H9 (cell line): ENCODE data around the gene GAD2. TPM values are rescaled to one million over a fixed set of nuclear protein-coding genes. Genes with fewer than 3 reads are reported as not detected.
A peak's percentile ranks its signal among the peaks of the same experiment; 100 is the strongest.

Experiments used
- DNase-seq: peaks from one replicate; pipeline ENCODE4 v3.0.0-alpha.2; 2017
- H2AFZ ChIP-seq: one replicate; pipeline ENCODE4 v1.6.1; 2013; ENCODE audit warnings: mild to moderate bottlenecking, low read length, control low read depth, moderate library complexity
- H2AK5ac ChIP-seq: 2 replicates; pipeline ENCODE4 v1.6.1; 2013; ENCODE audit warnings: low read length, control low read depth, mixed read lengths; ENCODE audit not compliant: insufficient read length
- H2BK120ac ChIP-seq: one replicate; pipeline ENCODE4 v1.6.1; 2013; ENCODE audit warnings: low read depth, mild to moderate bottlenecking, low read length, control low read depth, inconsistent platforms; ENCODE audit not compliant: poor library complexity, severe bottlenecking
- H2BK12ac ChIP-seq: 2 replicates; pipeline ENCODE4 v1.6.1; 2013; ENCODE audit warnings: low read length, control low read depth, mixed read lengths, low read depth; ENCODE audit not compliant: insufficient read length
- H2BK15ac ChIP-seq: 2 replicates; pipeline ENCODE4 v1.6.1; 2013; ENCODE audit warnings: low read depth, low read length, control low read depth
- H2BK20ac ChIP-seq: one replicate; pipeline ENCODE4 v1.6.1; 2013; ENCODE audit warnings: low read depth, mild to moderate bottlenecking, low read length, control low read depth, inconsistent platforms; ENCODE audit not compliant: poor library complexity, severe bottlenecking
- H2BK5ac ChIP-seq: 2 replicates; pipeline ENCODE4 v1.6.1; 2013; ENCODE audit warnings: low read length, control low read depth, mixed read lengths; ENCODE audit not compliant: insufficient read length
- H3K14ac ChIP-seq: 2 replicates; pipeline ENCODE4 v1.6.1; 2013; ENCODE audit warnings: low read length, control low read depth; ENCODE audit not compliant: insufficient read depth
- H3K18ac ChIP-seq: 2 replicates; pipeline ENCODE4 v1.6.1; 2013; ENCODE audit warnings: low read depth, mild to moderate bottlenecking, mixed read lengths, low read length, control low read depth; ENCODE audit not compliant: insufficient read length
- H3K23ac ChIP-seq: 2 replicates; pipeline ENCODE4 v1.6.1; 2013; ENCODE audit warnings: low read length, control low read depth, mixed read lengths, low read depth; ENCODE audit not compliant: insufficient read length
- H3K23me2 ChIP-seq: 2 replicates; pipeline ENCODE4 v1.6.1; 2013; ENCODE audit warnings: low read depth, mild to moderate bottlenecking, mixed read lengths, low read length, control low read depth; ENCODE audit not compliant: insufficient read length, poor library complexity, severe bottlenecking
- H3K27ac ChIP-seq: 2 replicates; pipeline ENCODE4 v1.5.1; 2013; ENCODE audit warnings: low read length, control low read depth, mixed read lengths, low read depth; ENCODE audit not compliant: insufficient read length
- H3K27me3 ChIP-seq: 2 replicates; pipeline ENCODE4 v1.6.1; 2013; ENCODE audit warnings: low read length, control low read depth, inconsistent platforms; ENCODE audit not compliant: insufficient read depth
- H3K4ac ChIP-seq: 2 replicates; pipeline ENCODE4 v1.6.1; 2013; ENCODE audit warnings: low read depth, mild to moderate bottlenecking, control low read depth, inconsistent platforms, low read length, moderate library complexity
- H3K4me1 ChIP-seq: 2 replicates; pipeline ENCODE4 v1.6.1; 2013; ENCODE audit warnings: low read length, control low read depth, inconsistent platforms; ENCODE audit not compliant: insufficient read depth
- H3K4me2 ChIP-seq: 2 replicates; pipeline ENCODE4 v1.6.1; 2013; ENCODE audit warnings: low read length, control low read depth, mixed read lengths; ENCODE audit not compliant: insufficient read length, insufficient read depth
- H3K56ac ChIP-seq: 2 replicates; pipeline ENCODE4 v1.6.1; 2013; ENCODE audit warnings: low read depth, mild to moderate bottlenecking, mixed read lengths, low read length, control low read depth; ENCODE audit not compliant: insufficient read length
- H3K79me1 ChIP-seq: 2 replicates; pipeline ENCODE4 v1.6.1; 2013; ENCODE audit warnings: low read depth, mild to moderate bottlenecking, moderate library complexity, low read length, control low read depth, inconsistent platforms; ENCODE audit not compliant: insufficient read depth, poor library complexity, severe bottlenecking
- H3K79me2 ChIP-seq: 2 replicates; pipeline ENCODE4 v1.6.1; 2013; ENCODE audit warnings: low read length, control low read depth, inconsistent platforms; ENCODE audit not compliant: insufficient read depth
- H3K9ac ChIP-seq: 2 replicates; pipeline ENCODE4 v1.6.1; 2013; ENCODE audit warnings: low read length, control low read depth, mixed read lengths; ENCODE audit not compliant: insufficient read length; ENCODE audit errors: extremely low read depth
- H3K9me3 ChIP-seq: one replicate; pipeline ENCODE4 v1.6.1; 2013; ENCODE audit warnings: low read depth, low read length, inconsistent platforms; ENCODE audit not compliant: control insufficient read depth
- H3T11ph ChIP-seq: one replicate; pipeline ENCODE4 v1.6.1; 2013; ENCODE audit warnings: mild to moderate bottlenecking, low read length, control low read depth, inconsistent platforms
- H4K20me1 ChIP-seq: one replicate; pipeline ENCODE4 v1.6.1; 2013; ENCODE audit not compliant: control insufficient read depth, insufficient read length, insufficient read depth
- H4K5ac ChIP-seq: 2 replicates; pipeline ENCODE4 v1.6.1; 2013; ENCODE audit warnings: low read depth, mild to moderate bottlenecking, mixed read lengths, low read length, control low read depth; ENCODE audit not compliant: insufficient read length
- H4K8ac ChIP-seq: replicated peaks from 2 replicates; pipeline ENCODE4 v1.6.1; 2013; ENCODE audit warnings: low read length, control low read depth, mixed read lengths, low read depth; ENCODE audit not compliant: insufficient read length
- H4K91ac ChIP-seq: 2 replicates; pipeline ENCODE4 v1.6.1; 2013; ENCODE audit warnings: low read depth, mild to moderate bottlenecking, moderate library complexity, mixed read lengths, low read length, control low read depth; ENCODE audit not compliant: insufficient read length
- H3K27ac Mint-ChIP-seq, 3 experiments: 2 replicates in 2 of 3; 3 replicates in 1 of 3; pipeline ENCODE4 v1.8.0; 2020 to 2021; ENCODE audit warnings: mixed read lengths in 3 of 3, mild to moderate bottlenecking in 1 of 3, moderate library complexity in 1 of 3
- H3K27me3 Mint-ChIP-seq: 2 replicates; pipeline ENCODE4 v1.8.0; 2021; ENCODE audit warnings: low read depth, mild to moderate bottlenecking, moderate library complexity, mixed read lengths
- H3K36me3 Mint-ChIP-seq, 3 experiments: 2 replicates in 2 of 3; 3 replicates in 1 of 3; pipeline ENCODE4 v1.8.0; 2020 to 2021; ENCODE audit warnings: low read depth in 3 of 3, mixed read lengths in 3 of 3; ENCODE audit not compliant: insufficient read depth in 1 of 3
- H3K4me1 Mint-ChIP-seq, 2 experiments: 2 replicates each; pipeline ENCODE4 v1.8.0; 2020; ENCODE audit warnings: mixed read lengths in 2 of 2
- H3K4me3 Mint-ChIP-seq, 2 experiments: 2 replicates in 1 of 2; 3 replicates in 1 of 2; pipeline ENCODE4 v1.8.0; 2020 to 2021; ENCODE audit warnings: mild to moderate bottlenecking in 2 of 2, mixed read lengths in 2 of 2, moderate library complexity in 1 of 2
- H3K9me3 Mint-ChIP-seq, 2 experiments: 2 replicates in 1 of 2; 3 replicates in 1 of 2; pipeline ENCODE4 v1.8.0; 2020; ENCODE audit warnings: mild to moderate bottlenecking in 2 of 2, mixed read lengths in 2 of 2, moderate library complexity in 1 of 2
- CTCF ChIP-seq: fragments of 200-600 bp; sonication (generic); conservative IDR thresholded peaks from 3 replicates; pipeline ENCODE4 v1.8.0; 2021; ENCODE audit warnings: antibody characterized with exemption, mild to moderate bottlenecking
- WGBS: extraction: QIAGEN DNeasy Blood & Tissue Kit; methylation state at CpG from one replicate; pipeline ENCODE4 v1.1.7; 2013; ENCODE audit warnings: missing lambda C conversion rate, low lambda C conversion rate, mixed read lengths; ENCODE audit not compliant: insufficient read length; ENCODE audit errors: extremely low coverage; 5-methylcytosine and 5-hydroxymethylcytosine counted together
- total RNA-seq: library from RNA; stranded (reverse); gene quantifications from 2 replicates; pipeline ENCODE4 v1.2.1, GENCODE V29; 2021

The GAD2 gene
- total RNA-seq, 1 experiment from 2014 or later = 2.0 TPM

GRCh38 chr10:26334932-26335573 is 118.5 kb downstream of the GAD2 start:
- Mint-ChIP-seq H3K36me3 (no peaks in the 10 kb centered on the region), H3K4me3 (peak overlapping the region in 1 of 2 experiments; percentile 10; a peak in 1 of 5 replicates), H3K9me3 (peaks cover 0 to 3% of the 10 kb centered on the region in 2 experiments; a peak in 3 of 5 replicates), H3K4me1 (peaks cover 3% of the 10 kb centered on the region in 2 experiments; a peak in 2 of 4 replicates), H3K27me3 (no peaks in the 10 kb centered on the region), H3K27ac (no peak overlapping the region)
- Histone ChIP-seq H3K27ac (no peak overlapping the region), H3K4me1 (no peaks in the 10 kb centered on the region), H2BK15ac (no peak overlapping the region), H4K20me1 (no peaks in the 10 kb centered on the region), H2BK5ac (no peak overlapping the region), H3K23me2 (no peaks in the 10 kb centered on the region), H2BK20ac (no peak overlapping the region), H2AK5ac (no peak overlapping the region), H4K91ac (no peak overlapping the region), H3K4me2 (peak overlapping the region; percentile 22), H3K56ac (no peak overlapping the region), H2BK12ac (no peak overlapping the region), H3K14ac (no peak overlapping the region), H3T11ph (no peak overlapping the region), H3K23ac (no peak overlapping the region), H3K27me3 (no peaks in the 10 kb centered on the region), H4K8ac (no peak overlapping the region), H3K4ac (no peak overlapping the region), H3K79me2 (no peaks in the 10 kb centered on the region), H3K9ac (no peak overlapping the region), H3K79me1 (no peaks in the 10 kb centered on the region), H4K5ac (no peak overlapping the region), H3K9me3 (no peaks in the 10 kb centered on the region), H2AFZ (peak overlapping the region; percentile 4), H2BK120ac (no peak overlapping the region), H3K18ac (no peak overlapping the region)
- peak; percentile 94 for TF ChIP-seq CTCF
- WGBS = no CpG with 5 or more reads among the region's 7 CpGs
- DNase-seq = peak; percentile 76
